Measurements from ENCODE around the gene PPP2R3A.

The PPP2R3A gene

DNA sequence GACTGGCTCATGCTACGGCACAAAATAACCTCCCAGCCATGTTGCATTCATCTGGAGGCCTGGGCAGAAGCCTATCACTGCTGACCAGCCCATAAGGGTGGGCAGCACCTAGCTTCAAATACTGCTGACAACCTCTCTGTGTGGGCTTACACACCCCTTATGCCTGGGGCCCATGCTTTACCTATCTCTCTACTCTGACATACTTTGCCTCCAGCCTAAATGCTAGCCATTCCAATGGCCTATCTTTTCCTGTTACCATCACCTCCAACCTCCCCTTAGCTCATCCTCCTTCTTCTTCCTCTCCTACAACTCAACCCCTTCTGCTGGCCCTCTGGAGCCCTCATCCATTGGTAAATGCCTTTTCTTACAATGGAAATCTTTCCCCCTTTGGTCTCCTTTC, 41.0 kb upstream of the PPP2R3A start:
- H3K4me3 ChIP-seq (ENCODE audit: low read length in 2 of 2), result no peak overlapping the region
- H3K27ac ChIP-seq (replicated peaks; ENCODE audit: low read length), result no peak overlapping the region
- WGBS, 2 donors (ENCODE audit: extremely low coverage in 2 of 2, insufficient read length in 2 of 2, insufficient replicate concordance in 1 of 2), result no CpG with 5 or more reads among the region's 1 CpG
- H3K18ac ChIP-seq (ENCODE audit: low read length), result no peak overlapping the region
- no peaks in the 10 kb centered on the region for H3K27me3 ChIP-seq (ENCODE audit: control insufficient read depth in 3 of 3, insufficient read depth in 3 of 3, low read depth in 1 of 3, low read length in 3 of 3)
- H3K9ac ChIP-seq (ENCODE audit: low read depth, low read length, poor library complexity), result no peak overlapping the region
- H4K8ac ChIP-seq (ENCODE audit: low read depth, low read length), result no peak overlapping the region
- no peak overlapping the region for H4K91ac ChIP-seq (ENCODE audit: low read depth, low read length, poor library complexity)
- no peak overlapping the region for H3K14ac ChIP-seq (ENCODE audit: low read length)
- DNase-seq (ENCODE audit: low spot score), result no peak
- no peak overlapping the region for H2AFZ ChIP-seq (ENCODE audit: low read length)
- no peak overlapping the region for H2BK12ac ChIP-seq (ENCODE audit: low read length)
- H2AK5ac ChIP-seq (ENCODE audit: low read depth, low read length), result no peak overlapping the region
- no peaks in the 10 kb centered on the region for H3K4me1 ChIP-seq (ENCODE audit: control insufficient read depth in 2 of 2, insufficient read depth in 1 of 2, low read depth in 1 of 2, low read length in 2 of 2)
- H3K23ac ChIP-seq (ENCODE audit: low read depth, low read length, poor library complexity), result no peak overlapping the region
- H3K4me2 ChIP-seq (ENCODE audit: insufficient read depth, low read length, poor library complexity, severe bottlenecking), result no peak overlapping the region
- H3K4ac ChIP-seq (ENCODE audit: low read length), result no peak overlapping the region
- H2BK15ac ChIP-seq (ENCODE audit: low read length), result no peak overlapping the region
- H2BK120ac ChIP-seq (ENCODE audit: low read depth, low read length), result no peak overlapping the region
- no peaks in the 10 kb centered on the region for H3K9me3 ChIP-seq (replicated peaks in 1 of 2; ENCODE audit: control insufficient read depth in 2 of 2, insufficient read depth in 1 of 2, low read depth in 1 of 2, low read length in 2 of 2)
- no peaks in the 10 kb centered on the region for H3K79me1 ChIP-seq (ENCODE audit: low read depth, low read length)
- H3K36me3 ChIP-seq (replicated peaks in 1 of 2; ENCODE audit: control insufficient read depth in 2 of 2, insufficient read depth in 2 of 2, low read length in 2 of 2), result no peaks in the 10 kb centered on the region
- H2BK5ac ChIP-seq (ENCODE audit: low read length), result no peak overlapping the region

DNA sequence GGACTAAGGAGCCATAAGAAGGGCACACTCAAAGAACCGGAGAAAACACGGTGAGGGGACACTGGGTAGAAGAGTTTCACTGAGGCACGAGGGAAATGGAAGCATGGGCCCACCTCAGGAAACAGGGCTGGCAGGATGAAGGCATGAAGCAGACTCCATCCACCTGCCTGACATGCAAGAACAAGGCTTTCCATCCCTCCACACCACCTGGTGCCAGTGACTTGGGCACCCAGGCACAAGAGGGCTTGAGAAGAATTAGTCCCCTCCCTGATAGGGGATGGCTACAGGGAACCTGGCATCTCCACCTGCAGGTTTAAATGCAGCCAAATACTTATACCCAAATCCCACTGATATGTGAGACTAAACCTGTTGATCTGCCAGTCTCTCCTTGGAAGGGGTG, 38.9 kb upstream of the PPP2R3A start:
- no peak overlapping the region for H2BK15ac ChIP-seq (ENCODE audit: low read length)
- WGBS, 2 donors (ENCODE audit: extremely low coverage in 2 of 2, insufficient read length in 2 of 2, insufficient replicate concordance in 1 of 2), result no CpG with 5 or more reads among the region's 3 CpGs

DNA sequence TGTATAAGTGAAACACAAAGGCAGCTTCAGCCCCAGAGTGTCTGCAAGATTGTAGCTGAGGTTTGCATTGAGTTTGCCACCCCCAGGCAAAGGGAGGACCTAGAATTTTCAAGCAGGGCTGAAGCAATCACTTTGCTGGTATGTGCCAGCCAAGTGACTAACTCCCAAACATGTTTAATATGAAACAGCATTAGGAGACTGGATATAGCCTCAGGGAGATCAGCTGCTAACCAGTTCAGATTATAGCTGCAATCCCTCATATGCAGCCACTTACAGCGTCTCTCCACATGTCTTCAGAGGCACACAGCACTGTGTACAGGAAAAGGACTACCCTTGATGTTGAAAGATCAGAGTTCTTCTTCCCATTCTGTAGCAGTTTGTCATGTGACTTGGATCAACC, 38.4 kb upstream of the PPP2R3A start:
- Histone ChIP-seq H2AK5ac (ENCODE audit: low read depth, low read length) (no peak overlapping the region), H3K4me3 (ENCODE audit: low read length in 2 of 2) (no peak overlapping the region), H2AFZ (ENCODE audit: low read length) (no peak overlapping the region), H2BK5ac (ENCODE audit: low read length) (no peak overlapping the region), H3K79me1 (ENCODE audit: low read depth, low read length) (no peaks in the 10 kb centered on the region), H3K27me3 (ENCODE audit: control insufficient read depth in 3 of 3, insufficient read depth in 3 of 3, low read depth in 1 of 3, low read length in 3 of 3) (no peaks in the 10 kb centered on the region), H3K4ac (ENCODE audit: low read length) (no peak overlapping the region), H2BK12ac (ENCODE audit: low read length) (no peak overlapping the region), H2BK120ac (ENCODE audit: low read depth, low read length) (no peak overlapping the region), H3K4me2 (ENCODE audit: insufficient read depth, low read length, poor library complexity, severe bottlenecking) (no peak overlapping the region), H3K9me3 (replicated peaks in 1 of 2; ENCODE audit: control insufficient read depth in 2 of 2, insufficient read depth in 1 of 2, low read depth in 1 of 2, low read length in 2 of 2) (no peaks in the 10 kb centered on the region), H4K91ac (ENCODE audit: low read depth, low read length, poor library complexity) (no peak overlapping the region), H3K9ac (ENCODE audit: low read depth, low read length, poor library complexity) (no peak overlapping the region), H3K14ac (ENCODE audit: low read length) (no peak overlapping the region), H3K27ac (replicated peaks; ENCODE audit: low read length) (no peak overlapping the region), H2BK15ac (ENCODE audit: low read length) (no peak overlapping the region), H3K23ac (ENCODE audit: low read depth, low read length, poor library complexity) (no peak overlapping the region), H4K8ac (ENCODE audit: low read depth, low read length) (no peak overlapping the region), H3K36me3 (replicated peaks in 1 of 2; ENCODE audit: control insufficient read depth in 2 of 2, insufficient read depth in 2 of 2, low read length in 2 of 2) (no peaks in the 10 kb centered on the region), H3K4me1 (ENCODE audit: control insufficient read depth in 2 of 2, insufficient read depth in 1 of 2, low read depth in 1 of 2, low read length in 2 of 2) (no peaks in the 10 kb centered on the region), H3K18ac (ENCODE audit: low read length) (no peak overlapping the region)
- WGBS, 2 donors (ENCODE audit: extremely low coverage in 2 of 2, insufficient read length in 2 of 2, insufficient replicate concordance in 1 of 2), result no CpG with 5 or more reads among the region's 1 CpG
- no peak for DNase-seq (ENCODE audit: low spot score)

More for the DNA sequence above, 38.9 kb upstream of the PPP2R3A start:
- H2AK5ac ChIP-seq (ENCODE audit: low read depth, low read length), result no peak overlapping the region
- no peak overlapping the region for H4K91ac ChIP-seq (ENCODE audit: low read depth, low read length, poor library complexity)
- H3K36me3 ChIP-seq (replicated peaks in 1 of 2; ENCODE audit: control insufficient read depth in 2 of 2, insufficient read depth in 2 of 2, low read length in 2 of 2), result no peaks in the 10 kb centered on the region
- no peak overlapping the region for H3K27ac ChIP-seq (replicated peaks; ENCODE audit: low read length)
- H3K27me3 ChIP-seq (ENCODE audit: control insufficient read depth in 3 of 3, insufficient read depth in 3 of 3, low read depth in 1 of 3, low read length in 3 of 3), result no peaks in the 10 kb centered on the region
- no peak overlapping the region for H3K18ac ChIP-seq (ENCODE audit: low read length)
- H2AFZ ChIP-seq (ENCODE audit: low read length), result no peak overlapping the region
- H3K9ac ChIP-seq (ENCODE audit: low read depth, low read length, poor library complexity), result no peak overlapping the region
- H2BK12ac ChIP-seq (ENCODE audit: low read length), result no peak overlapping the region
- H4K8ac ChIP-seq (ENCODE audit: low read depth, low read length), result no peak overlapping the region
- no peak overlapping the region for H3K4ac ChIP-seq (ENCODE audit: low read length)
- DNase-seq (ENCODE audit: low spot score), result no peak
- no peak overlapping the region for H2BK120ac ChIP-seq (ENCODE audit: low read depth, low read length)
- H3K14ac ChIP-seq (ENCODE audit: low read length), result no peak overlapping the region
- no peak overlapping the region for H3K23ac ChIP-seq (ENCODE audit: low read depth, low read length, poor library complexity)
- no peaks in the 10 kb centered on the region for H3K9me3 ChIP-seq (replicated peaks in 1 of 2; ENCODE audit: control insufficient read depth in 2 of 2, insufficient read depth in 1 of 2, low read depth in 1 of 2, low read length in 2 of 2)
- no peaks in the 10 kb centered on the region for H3K79me1 ChIP-seq (ENCODE audit: low read depth, low read length)
- H3K4me1 ChIP-seq (ENCODE audit: control insufficient read depth in 2 of 2, insufficient read depth in 1 of 2, low read depth in 1 of 2, low read length in 2 of 2), result no peaks in the 10 kb centered on the region
- H3K4me2 ChIP-seq (ENCODE audit: insufficient read depth, low read length, poor library complexity, severe bottlenecking), result no peak overlapping the region
- H2BK5ac ChIP-seq (ENCODE audit: low read length), result no peak overlapping the region
- peak overlapping the region in 1 of 2 donors; percentile 21 for H3K4me3 ChIP-seq (ENCODE audit: low read length in 2 of 2)

DNA sequence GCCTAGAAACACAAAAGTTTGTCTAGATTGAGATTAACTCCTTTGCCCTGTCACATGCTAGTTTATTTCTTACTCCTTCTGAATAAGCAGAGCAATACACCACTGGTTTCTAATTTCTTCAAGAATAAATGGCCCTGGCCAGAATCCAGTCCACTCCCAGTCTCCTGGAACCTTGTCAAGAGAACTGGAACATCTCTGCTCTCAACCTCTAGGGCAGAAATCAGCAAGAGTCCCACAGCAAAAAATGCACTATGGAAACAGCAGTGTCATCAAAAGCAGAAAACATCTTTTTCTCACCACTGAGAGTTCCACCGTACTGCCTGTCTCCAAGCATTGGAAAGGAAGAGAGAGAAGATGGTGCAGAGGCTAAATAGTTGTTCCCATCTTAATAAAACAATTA, 35.9 kb upstream of the PPP2R3A start:
- Histone ChIP-seq H4K91ac (ENCODE audit: low read depth, low read length, poor library complexity) (no peak overlapping the region), H3K4me3 (ENCODE audit: low read length in 2 of 2) (no peak overlapping the region), H3K4me2 (ENCODE audit: insufficient read depth, low read length, poor library complexity, severe bottlenecking) (no peak overlapping the region), H3K14ac (ENCODE audit: low read length) (no peak overlapping the region), H3K9ac (ENCODE audit: low read depth, low read length, poor library complexity) (no peak overlapping the region), H2BK120ac (ENCODE audit: low read depth, low read length) (no peak overlapping the region), H3K18ac (ENCODE audit: low read length) (no peak overlapping the region), H3K27ac (replicated peaks; ENCODE audit: low read length) (no peak overlapping the region), H3K23ac (ENCODE audit: low read depth, low read length, poor library complexity) (no peak overlapping the region), H2BK15ac (ENCODE audit: low read length) (no peak overlapping the region), H2BK5ac (ENCODE audit: low read length) (no peak overlapping the region), H4K8ac (ENCODE audit: low read depth, low read length) (no peak overlapping the region), H2AFZ (ENCODE audit: low read length) (no peak overlapping the region), H2AK5ac (ENCODE audit: low read depth, low read length) (no peak overlapping the region), H3K36me3 (replicated peaks in 1 of 2; ENCODE audit: control insufficient read depth in 2 of 2, insufficient read depth in 2 of 2, low read length in 2 of 2) (no peaks in the 10 kb centered on the region), H3K4me1 (ENCODE audit: control insufficient read depth in 2 of 2, insufficient read depth in 1 of 2, low read depth in 1 of 2, low read length in 2 of 2) (no peaks in the 10 kb centered on the region), H3K4ac (ENCODE audit: low read length) (no peak overlapping the region), H2BK12ac (ENCODE audit: low read length) (no peak overlapping the region), H3K27me3 (ENCODE audit: control insufficient read depth in 3 of 3, insufficient read depth in 3 of 3, low read depth in 1 of 3, low read length in 3 of 3) (no peaks in the 10 kb centered on the region), H3K79me1 (ENCODE audit: low read depth, low read length) (no peaks in the 10 kb centered on the region), H3K9me3 (replicated peaks in 1 of 2; ENCODE audit: control insufficient read depth in 2 of 2, insufficient read depth in 1 of 2, low read depth in 1 of 2, low read length in 2 of 2) (no peaks in the 10 kb centered on the region)
- DNase-seq (ENCODE audit: low spot score), result no peak
- WGBS, 2 donors (ENCODE audit: extremely low coverage in 2 of 2, insufficient read length in 2 of 2, insufficient replicate concordance in 1 of 2), result no CpG with 5 or more reads among the region's 1 CpG

Measured in neuronal stem cell (in vitro differentiated cells).